PC-3 (cell line): Measurements from ENCODE around the gene TIMP3. TPM values are rescaled to one million over a fixed set of nuclear protein-coding genes. Genes with fewer than 3 reads are reported as not detected.

ENCODE experiments used
- ATAC-seq: fragments of 200-7000 bp; cut with Tn5 transposase; 2 replicates; pipeline ENCODE4 v1.9.1; 2020; ENCODE audit warnings: mild to moderate bottlenecking, moderate library complexity
- BruUV-seq: library from RNA; stranded (reverse); fragments of 400-500 nt; replicated peaks from 2 replicates; lab custom pipeline; 2021; lab: Mats Ljungman, UMichigan
- CTCF ChIA-PET: fragments of 300-600 bp; sonication (Branson Sonifier 250); formaldehyde crosslinking; loops from one replicate; lab custom pipeline; 2022; ENCODE audit warnings: antibody characterized with exemption; lab: Charles Lee
- POLR2A ChIA-PET: fragments of 300-600 bp; sonication (Branson Sonifier 250); formaldehyde crosslinking; loops from one replicate; lab custom pipeline; 2022; ENCODE audit warnings: antibody characterized with exemption; ENCODE audit not compliant: unreplicated experiment; lab: Charles Lee
- DNase-seq: peaks from one replicate; pipeline ENCODE4 v3.0.0-alpha.2; 2015
- H2AFZ ChIP-seq: fragments of 300-600 bp; sonication (generic); 2 replicates; pipeline ENCODE4 v1.6.0; 2016; ENCODE audit warnings: antibody characterized with exemption, low read length
- H3F3A ChIP-seq: fragments of 300-600 bp; sonication (generic); one replicate; pipeline ENCODE4 v1.6.0; 2017; ENCODE audit warnings: antibody characterized with exemption, low read length, control low read depth, mild to moderate bottlenecking; ENCODE audit not compliant: unreplicated experiment
- H3K27ac ChIP-seq: fragments of 300-600 bp; sonication (generic); 2 replicates; pipeline ENCODE4 v1.5.1; 2016; ENCODE audit warnings: mild to moderate bottlenecking, low read length
- H3K27me3 ChIP-seq: fragments of 300-600 bp; sonication (generic); 2 replicates; pipeline ENCODE4 v1.6.1; 2016; ENCODE audit warnings: low read length, mixed read lengths
- H3K36me3 ChIP-seq: fragments of 300-600 bp; sonication (generic); 2 replicates; pipeline ENCODE4 v1.6.1; 2016; ENCODE audit warnings: low read depth, mixed run types, low read length, mixed read lengths
- H3K4me1 ChIP-seq: fragments of 300-600 bp; sonication (generic); 2 replicates; pipeline ENCODE4 v1.5.1; 2016; ENCODE audit warnings: low read length; ENCODE audit not compliant: insufficient read depth
- H3K4me2 ChIP-seq: fragments of 300-600 bp; sonication (generic); 2 replicates; pipeline ENCODE4 v1.6.0; 2016; ENCODE audit warnings: low read length
- H3K4me3 ChIP-seq: fragments of 300-600 bp; sonication (generic); 2 replicates; pipeline ENCODE4 v1.5.1; 2016; ENCODE audit warnings: mild to moderate bottlenecking, low read length, mixed read lengths
- H3K79me2 ChIP-seq: fragments of 300-600 bp; sonication (generic); 2 replicates; pipeline ENCODE4 v1.6.1; 2017; ENCODE audit warnings: low read length, mixed read lengths
- H3K9ac ChIP-seq: fragments of 300-600 bp; sonication (generic); 2 replicates; pipeline ENCODE4 v1.6.0; 2016; ENCODE audit warnings: mild to moderate bottlenecking, low read length
- H3K9me2 ChIP-seq: fragments of 300-600 bp; sonication (generic); replicated peaks from 2 replicates; pipeline ENCODE4 v1.6.1; 2016; ENCODE audit warnings: mixed run types, low read length, mixed read lengths
- H3K9me3 ChIP-seq: fragments of 300-600 bp; sonication (generic); 2 replicates; pipeline ENCODE4 v1.6.1; 2016; ENCODE audit warnings: low read length, mixed read lengths
- H4K20me1 ChIP-seq: fragments of 300-600 bp; sonication (generic); 2 replicates; pipeline ENCODE4 v1.6.1; 2016; ENCODE audit warnings: low read length, mixed read lengths
- CTCF ChIP-seq: fragments of 300-600 bp; sonication (generic); conservative IDR thresholded peaks from 2 replicates; pipeline ENCODE4 v1.5.1; 2017; ENCODE audit warnings: antibody characterized with exemption, low read depth, mild to moderate bottlenecking, low read length
- EZH2 ChIP-seq: fragments of 300-600 bp; sonication (generic); IDR thresholded peaks from one replicate; pipeline ENCODE4 v1.6.1; 2017; ENCODE audit warnings: antibody characterized with exemption, mild to moderate bottlenecking, low read length; ENCODE audit not compliant: unreplicated experiment
- EZH2phosphoT487 ChIP-seq: fragments of 300-600 bp; sonication (generic); IDR thresholded peaks from 2 replicates; pipeline ENCODE4 v1.6.1; 2018; ENCODE audit warnings: mild to moderate bottlenecking, antibody characterized with exemption, low read length, borderline replicate concordance
- intact Hi-C: fragments of 100-400 bp; cut with micrococcal nuclease; formaldehyde crosslinking; loops from 2 replicates; pipeline ENCODE4 v1.9.0; 2023
- total RNA-seq: library from RNA; depleted of rRNA; stranded (reverse); fragments of >200 nt; gene quantifications from 2 replicates; pipeline ENCODE4 v1.2.3, GENCODE V29; 2014

TIMP3 gene
- total RNA-seq, 1 experiment from 2014 or later, result not detected

GRCh38 chr22:32864596-32864995, 63.1 kb downstream of the TIMP3 start:
- no peak overlapping the region for H3K27ac ChIP-seq
- H3K79me2 ChIP-seq, result no peaks in the 10 kb centered on the region
- CTCF ChIA-PET, result no interaction called here
- POLR2A ChIA-PET, result no interaction called here
- H2AFZ ChIP-seq, result no peak overlapping the region
- no peak overlapping the region for H3K4me3 ChIP-seq
- H3K36me3 ChIP-seq, result no peaks in the 10 kb centered on the region
- no peak for ATAC-seq
- no peaks in the 10 kb centered on the region for H3K4me1 ChIP-seq
- no peaks in the 10 kb centered on the region for H3K9me2 ChIP-seq
- intact Hi-C loops, result no loop called here
- TF ChIP-seq EZH2phosphoT487, result no peak
- TF ChIP-seq CTCF, result no peak
- no peak for TF ChIP-seq EZH2
- no peak overlapping the region for H3K9ac ChIP-seq
- H3F3A ChIP-seq, result no peaks in the 10 kb centered on the region
- no peaks in the 10 kb centered on the region for H3K9me3 ChIP-seq
- no peak overlapping the region for H3K4me2 ChIP-seq
- no peak for DNase-seq
- no peaks in the 10 kb centered on the region for H4K20me1 ChIP-seq
- no peaks in the 10 kb centered on the region for H3K27me3 ChIP-seq
- no TSS peak for BruUV-seq

- Histone ChIP-seq H3K4me1 (no peaks in the 10 kb centered on the region), H4K20me1 (no peaks in the 10 kb centered on the region), H3K4me2 (no peak overlapping the region), H3K9me3 (no peaks in the 10 kb centered on the region), H3K79me2 (no peaks in the 10 kb centered on the region), H3K36me3 (no peaks in the 10 kb centered on the region), H3K27ac (no peak overlapping the region), H3K9me2 (no peaks in the 10 kb centered on the region), H3K9ac (no peak overlapping the region), H3K4me3 (no peak overlapping the region), H3K27me3 (no peaks in the 10 kb centered on the region), H2AFZ (no peak overlapping the region), H3F3A (no peaks in the 10 kb centered on the region)
- DNase-seq, result no peak
- ChIA-PET CTCF (no interaction called here), POLR2A (no interaction called here)
- no TSS peak for BruUV-seq
- intact Hi-C loops, result no loop called here
- TF ChIP-seq CTCF (no peak), EZH2phosphoT487 (no peak), EZH2 (no peak)
- ATAC-seq, result no peak
Observed at GRCh38 chr22:32866953-32867352, 65.4 kb downstream of the TIMP3 start.

- CTCF ChIA-PET, result no interaction called here
- POLR2A ChIA-PET, result no interaction called here
- H3K4me3 ChIP-seq, result no peak overlapping the region
- no peaks in the 10 kb centered on the region for H3K9me3 ChIP-seq
- intact Hi-C loops, result no loop called here
- H3K4me2 ChIP-seq, result no peak overlapping the region
- no peaks in the 10 kb centered on the region for H3K36me3 ChIP-seq
- TF ChIP-seq EZH2phosphoT487 (no peak), CTCF (no peak), EZH2 (no peak)
- no peaks in the 10 kb centered on the region for H3F3A ChIP-seq
- H4K20me1 ChIP-seq, result no peaks in the 10 kb centered on the region
- H2AFZ ChIP-seq, result no peak overlapping the region
- H3K9me2 ChIP-seq, result no peaks in the 10 kb centered on the region
- DNase-seq, result no peak
- no peaks in the 10 kb centered on the region for H3K79me2 ChIP-seq
- ATAC-seq, result no peak
- H3K27me3 ChIP-seq, result no peaks in the 10 kb centered on the region
- no peak overlapping the region for H3K9ac ChIP-seq
- H3K4me1 ChIP-seq, result no peaks in the 10 kb centered on the region
- BruUV-seq, result no TSS peak
- no peak overlapping the region for H3K27ac ChIP-seq
Observed at GRCh38 chr22:32868946-32869345, 67.4 kb downstream of the TIMP3 start.
